Thoracic aorta (tissue), 2 donors: ENCODE results near the gene PIGR. TPM values are rescaled to one million over a fixed set of nuclear protein-coding genes. Genes with fewer than 3 reads are reported as not detected.

Experiments used
- ATAC-seq: fragments of 150-250 bp; one replicate; pipeline ENCODE4 v1.8.0; 2017; ENCODE audit warnings: low read depth; ENCODE audit not compliant: insufficient number of reproducible peaks, low FRiP score
- DNase-seq: peaks from one replicate; pipeline ENCODE4 v3.0.0-alpha.2; 2020; ENCODE audit warnings: low spot score
- H3K27ac ChIP-seq, 2 donors: fragments of 200-600 bp; sonication (generic); 1 replicate in 1 of 2; 2 replicates in 1 of 2; pipeline ENCODE4 v1.5.1; 2016; ENCODE audit warnings: mild to moderate bottlenecking in 2 of 2, moderate library complexity in 2 of 2
- H3K27me3 ChIP-seq: fragments of 200-600 bp; sonication (generic); replicated peaks from 2 replicates; pipeline ENCODE4 v1.6.0; 2016; ENCODE audit warnings: mild to moderate bottlenecking; ENCODE audit not compliant: insufficient read depth
- H3K36me3 ChIP-seq: fragments of 200-600 bp; sonication (generic); one replicate; pipeline ENCODE4 v1.5.1; 2016
- H3K4me1 ChIP-seq, 2 donors: fragments of 200-600 bp; sonication (generic); 1 replicate in 1 of 2; 2 replicates in 1 of 2; pipeline versions ENCODE4 v1.5.1 to v1.6.0; 2016; ENCODE audit warnings: low read depth in 2 of 2, mild to moderate bottlenecking in 1 of 2; ENCODE audit not compliant: control insufficient read depth in 1 of 2
- H3K4me3 ChIP-seq: fragments of 200-600 bp; sonication (generic); 2 replicates; pipeline ENCODE4 v1.5.1; 2016; ENCODE audit warnings: mild to moderate bottlenecking
- H3K9me3 ChIP-seq: fragments of 200-600 bp; sonication (generic); 2 replicates; pipeline ENCODE4 v1.5.1; 2016
- total RNA-seq, 2 donors: library from RNA; depleted of rRNA; stranded (reverse); fragments of >200 nt; gene quantifications; one replicate each; pipeline versions ENCODE4 v1.1.0 to v1.2.3, GENCODE V29; 2016
- TF ChIP-seq, protein P1 (sequence below): fragments of 200-600 bp; sonication (generic); IDR thresholded peaks from one replicate; pipeline ENCODE4 v1.5.1; 2019; ENCODE audit warnings: antibody characterized with exemption

Gene PIGR
- total RNA-seq, 2 donors from 2014 or later, result 7.7 TPM; not detected in 1

DNA sequence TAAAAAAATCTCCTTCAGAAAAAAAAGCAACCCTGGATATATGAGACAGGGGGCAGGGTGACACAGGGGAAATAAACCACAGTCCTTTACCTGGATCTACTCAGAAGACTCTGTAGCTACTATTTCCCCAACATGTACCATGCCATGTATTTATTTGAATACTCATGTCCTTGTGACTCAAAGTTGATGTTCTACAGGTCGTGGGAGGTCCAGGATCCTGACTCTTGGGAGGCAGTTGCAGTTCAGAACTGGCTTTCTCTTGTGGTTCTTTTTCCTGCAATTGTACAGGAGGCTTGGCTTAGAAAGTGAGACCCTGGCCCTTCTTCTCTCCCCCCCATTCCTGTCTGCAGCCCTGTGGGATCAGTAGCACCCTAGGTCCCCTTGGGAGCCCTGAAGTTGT lies 54.9 kb downstream of the PIGR start:
- H3K4me1 ChIP-seq, result no peaks in the 10 kb centered on the region
- no peak overlapping the region for H3K27ac ChIP-seq
- no peaks in the 10 kb centered on the region for H3K27me3 ChIP-seq
- no peaks in the 10 kb centered on the region for H3K9me3 ChIP-seq
- TF ChIP-seq, protein P1, sequence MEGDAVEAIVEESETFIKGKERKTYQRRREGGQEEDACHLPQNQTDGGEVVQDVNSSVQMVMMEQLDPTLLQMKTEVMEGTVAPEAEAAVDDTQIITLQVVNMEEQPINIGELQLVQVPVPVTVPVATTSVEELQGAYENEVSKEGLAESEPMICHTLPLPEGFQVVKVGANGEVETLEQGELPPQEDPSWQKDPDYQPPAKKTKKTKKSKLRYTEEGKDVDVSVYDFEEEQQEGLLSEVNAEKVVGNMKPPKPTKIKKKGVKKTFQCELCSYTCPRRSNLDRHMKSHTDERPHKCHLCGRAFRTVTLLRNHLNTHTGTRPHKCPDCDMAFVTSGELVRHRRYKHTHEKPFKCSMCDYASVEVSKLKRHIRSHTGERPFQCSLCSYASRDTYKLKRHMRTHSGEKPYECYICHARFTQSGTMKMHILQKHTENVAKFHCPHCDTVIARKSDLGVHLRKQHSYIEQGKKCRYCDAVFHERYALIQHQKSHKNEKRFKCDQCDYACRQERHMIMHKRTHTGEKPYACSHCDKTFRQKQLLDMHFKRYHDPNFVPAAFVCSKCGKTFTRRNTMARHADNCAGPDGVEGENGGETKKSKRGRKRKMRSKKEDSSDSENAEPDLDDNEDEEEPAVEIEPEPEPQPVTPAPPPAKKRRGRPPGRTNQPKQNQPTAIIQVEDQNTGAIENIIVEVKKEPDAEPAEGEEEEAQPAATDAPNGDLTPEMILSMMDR, result no peak
- ATAC-seq, result no peak
- no peaks in the 10 kb centered on the region for H3K36me3 ChIP-seq
- no peak overlapping the region for H3K4me3 ChIP-seq
- DNase-seq, result no peak

DNA sequence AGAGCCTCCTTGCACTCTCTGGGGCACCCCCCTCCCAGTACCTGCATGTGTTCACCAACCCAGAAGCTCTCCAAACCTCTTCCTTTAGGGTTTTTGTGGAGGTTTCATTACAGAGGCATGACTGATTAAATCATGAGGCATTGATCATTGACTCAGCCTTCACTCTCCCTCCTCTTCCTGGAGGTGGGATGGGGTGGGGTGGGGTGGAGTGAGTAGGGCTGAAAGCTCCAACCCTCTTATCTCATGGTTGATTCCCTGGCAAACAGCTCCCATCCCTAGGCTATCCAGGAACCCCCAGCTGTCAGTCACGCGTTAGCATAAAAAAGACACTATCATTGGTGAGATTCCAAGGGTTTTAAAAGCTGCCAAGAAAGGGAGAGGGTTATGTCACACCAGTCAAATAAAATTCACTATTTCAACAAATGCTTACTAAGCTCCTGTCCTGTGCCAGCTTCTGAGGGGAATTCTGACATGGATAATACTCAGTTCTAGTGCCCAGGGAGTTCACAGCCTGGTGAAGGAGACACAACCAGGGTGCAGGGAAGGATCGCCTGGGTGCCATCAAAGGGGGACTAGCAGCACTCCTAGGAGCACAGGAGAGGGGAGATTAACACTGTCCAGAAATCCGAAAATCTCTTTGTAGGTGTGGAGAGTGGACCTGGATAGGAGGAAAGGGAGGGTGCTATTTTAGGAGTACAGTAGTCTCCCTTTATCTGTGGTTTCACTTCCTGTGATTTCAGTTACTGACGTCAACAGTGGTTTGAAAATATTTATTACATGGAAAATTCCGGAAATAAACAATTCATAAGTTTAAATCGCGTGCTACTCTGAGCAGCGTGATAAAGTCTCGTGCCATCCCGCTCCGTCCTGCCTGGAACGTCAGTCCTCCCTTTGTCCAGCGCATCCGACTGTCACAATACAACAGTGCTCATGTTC lies 55.9 kb downstream of the PIGR start:
- no peak for ATAC-seq
- Histone ChIP-seq H3K27me3 (no peaks in the 10 kb centered on the region), H3K4me3 (no peak overlapping the region), H3K27ac (no peak overlapping the region), H3K4me1 (no peaks in the 10 kb centered on the region), H3K36me3 (no peaks in the 10 kb centered on the region), H3K9me3 (no peaks in the 10 kb centered on the region)
- TF ChIP-seq, protein P1, result no peak
- DNase-seq, result no peak

DNA sequence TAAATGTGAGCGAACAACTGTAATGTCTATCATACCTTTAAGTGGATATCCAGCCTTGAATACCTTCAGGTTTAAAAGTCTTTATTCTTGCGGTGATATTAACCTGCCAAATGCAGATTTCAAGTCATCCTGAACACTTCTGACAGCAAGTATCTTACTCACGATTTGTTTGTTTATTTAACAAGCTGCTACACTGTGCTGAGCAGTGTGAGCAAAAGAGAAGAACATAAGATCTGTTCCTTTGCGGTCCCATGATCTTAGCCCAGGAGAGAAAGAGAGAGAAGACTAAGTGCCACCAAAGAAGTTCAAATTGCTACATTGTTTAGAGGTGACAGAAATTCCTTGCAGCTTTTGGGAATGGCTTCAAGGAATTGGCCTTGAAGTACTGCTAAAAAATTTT lies 58.6 kb downstream of the PIGR start:
- no peaks in the 10 kb centered on the region for H3K9me3 ChIP-seq
- no peak for ATAC-seq

DNA sequence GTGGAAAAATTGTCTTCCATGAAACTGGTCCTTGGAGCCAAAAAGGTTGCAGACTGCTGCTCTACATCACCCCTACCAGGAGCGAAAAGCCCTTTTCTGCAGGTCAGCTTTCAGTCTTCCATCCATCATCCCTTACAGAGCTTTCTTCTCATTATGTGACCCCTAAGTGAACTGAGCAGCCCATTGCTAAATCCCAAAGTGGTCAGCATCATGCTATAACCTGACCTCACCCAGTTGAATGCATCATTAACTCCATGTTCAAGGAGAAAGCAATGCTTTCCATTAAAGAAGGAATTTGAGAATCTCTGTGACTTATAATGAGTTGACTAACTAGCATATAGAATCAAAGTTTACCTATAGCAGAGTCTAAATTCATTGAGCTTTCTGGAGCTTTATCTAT lies 59.4 kb downstream of the PIGR start:
- TF ChIP-seq, protein P1, result no peak
- H3K36me3 ChIP-seq, result no peaks in the 10 kb centered on the region
- no peak for ATAC-seq

More for the DNA sequence above, 58.6 kb downstream of the PIGR start:
- no peaks in the 10 kb centered on the region for H3K4me1 ChIP-seq
- no peak overlapping the region for H3K4me3 ChIP-seq
- TF ChIP-seq, protein P1, result no peak
- no peak for DNase-seq
- no peaks in the 10 kb centered on the region for H3K27me3 ChIP-seq
- no peaks in the 10 kb centered on the region for H3K36me3 ChIP-seq
- H3K27ac ChIP-seq, result no peak overlapping the region

DNA sequence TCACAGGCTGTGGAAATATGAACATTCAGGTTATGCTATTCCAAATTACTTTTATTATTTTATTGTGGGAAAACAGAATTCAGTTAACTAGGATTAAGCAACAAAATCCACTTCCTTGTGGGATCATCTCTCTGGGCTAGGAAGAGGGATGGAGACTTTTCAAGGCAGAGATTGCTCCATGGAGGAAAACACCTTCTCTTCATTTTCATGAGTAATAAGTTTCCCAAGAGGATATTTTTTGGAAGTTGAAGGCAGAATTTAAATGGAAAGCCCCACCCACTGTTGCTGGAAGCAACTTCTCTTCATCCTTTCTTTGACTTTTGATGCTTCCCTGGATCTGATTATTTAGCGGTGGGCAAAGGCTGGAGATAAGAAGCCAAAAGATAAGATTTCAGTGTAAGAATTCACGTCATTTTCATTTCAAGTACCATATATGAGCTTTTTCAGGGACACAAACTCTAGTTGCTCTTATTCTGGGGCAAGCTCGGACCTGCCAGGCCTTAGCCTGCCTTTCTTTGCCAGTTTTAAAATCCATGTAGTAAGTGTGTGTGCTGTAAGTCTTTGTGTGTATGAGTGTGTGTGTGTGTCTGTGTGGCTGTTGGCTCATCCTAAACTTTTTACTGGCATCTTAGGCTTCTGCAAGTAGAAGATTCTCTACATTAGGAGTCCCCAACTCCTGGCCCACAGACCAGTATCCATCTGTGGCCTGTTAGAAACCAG lies 60.8 kb downstream of the PIGR start:
- TF ChIP-seq, protein P1, result no peak
- H3K4me3 ChIP-seq, result no peak overlapping the region
- no peaks in the 10 kb centered on the region for H3K36me3 ChIP-seq
- no peak for ATAC-seq
- no peaks in the 10 kb centered on the region for H3K4me1 ChIP-seq
- no peak overlapping the region for H3K27ac ChIP-seq
- H3K27me3 ChIP-seq, result no peaks in the 10 kb centered on the region
- no peak for DNase-seq
- H3K9me3 ChIP-seq, result no peaks in the 10 kb centered on the region

More for the DNA sequence above, 59.4 kb downstream of the PIGR start:
- DNase-seq, result no peak
- Histone ChIP-seq H3K27me3 (no peaks in the 10 kb centered on the region), H3K9me3 (no peaks in the 10 kb centered on the region), H3K27ac (no peak overlapping the region), H3K4me1 (no peaks in the 10 kb centered on the region), H3K4me3 (no peak overlapping the region)
